Astrocyte of the spinal cord (primary cell): ENCODE results near the gene NDUFB10.

Experiments
- DNase-seq: peaks from one replicate; pipeline ENCODE4 v3.0.0; 2011; ENCODE audit warnings: low read depth, low spot score
- H3K4me3 ChIP-seq: 2 replicates; pipeline ENCODE4 v1.5.1; 2011; ENCODE audit warnings: low read depth, mild to moderate bottlenecking, low read length, moderate library complexity
- in situ Hi-C: cut with HindIII; loops from 2 replicates; pipeline ENCODE4 v1.10.0; 2017; ENCODE audit warnings: low sequenced_read_pairs
- TF ChIP-seq, protein P1 (sequence below): IDR thresholded peaks from 2 replicates; pipeline ENCODE4 v1.5.1; 2012; ENCODE audit warnings: low read depth, mild to moderate bottlenecking, low read length, inconsistent platforms

NDUFB10 gene

DNA sequence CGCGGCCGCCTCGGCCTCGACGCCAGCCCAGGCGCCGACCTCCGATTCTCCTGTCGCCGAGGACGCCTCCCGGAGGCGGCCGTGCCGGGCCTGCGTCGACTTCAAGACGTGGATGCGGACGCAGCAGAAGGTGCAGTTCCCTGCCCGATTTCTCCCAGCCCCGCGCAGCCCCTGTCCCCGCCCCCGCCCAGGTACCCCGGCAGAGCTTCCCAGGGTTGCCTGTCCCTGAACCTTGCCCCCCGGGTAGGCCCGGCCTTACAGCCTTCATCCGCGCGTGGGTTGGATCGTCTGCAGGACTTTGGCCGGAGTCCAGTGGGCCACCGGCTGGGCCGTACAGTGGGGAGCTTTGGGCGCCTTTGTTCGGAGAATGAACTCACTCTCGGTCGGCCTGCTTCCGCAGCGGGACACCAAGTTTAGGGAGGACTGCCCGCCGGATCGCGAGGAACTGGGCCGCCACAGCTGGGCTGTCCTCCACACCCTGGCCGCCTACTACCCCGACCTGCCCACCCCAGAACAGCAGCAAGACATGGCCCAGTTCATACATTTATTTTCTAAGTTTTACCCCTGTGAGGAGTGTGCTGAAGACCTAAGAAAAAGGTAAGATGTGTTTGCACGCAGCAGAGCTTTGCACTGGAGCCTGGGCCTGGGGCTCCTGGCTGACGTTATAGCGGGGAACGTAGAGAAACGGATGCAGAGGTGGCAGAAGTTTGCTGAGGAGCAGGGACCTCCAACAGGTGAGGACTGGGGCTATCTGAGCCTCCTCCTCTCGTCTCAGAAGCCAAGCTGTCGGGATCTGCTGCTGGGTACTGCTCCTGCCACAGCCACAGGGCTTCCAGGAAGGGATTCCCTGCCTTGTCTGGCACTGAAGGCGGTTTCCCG is 25.2 kb downstream of the NDUFB10 start:
- H3K4me3 ChIP-seq, result peak overlapping the region; percentile 73
- TF ChIP-seq, protein P1, sequence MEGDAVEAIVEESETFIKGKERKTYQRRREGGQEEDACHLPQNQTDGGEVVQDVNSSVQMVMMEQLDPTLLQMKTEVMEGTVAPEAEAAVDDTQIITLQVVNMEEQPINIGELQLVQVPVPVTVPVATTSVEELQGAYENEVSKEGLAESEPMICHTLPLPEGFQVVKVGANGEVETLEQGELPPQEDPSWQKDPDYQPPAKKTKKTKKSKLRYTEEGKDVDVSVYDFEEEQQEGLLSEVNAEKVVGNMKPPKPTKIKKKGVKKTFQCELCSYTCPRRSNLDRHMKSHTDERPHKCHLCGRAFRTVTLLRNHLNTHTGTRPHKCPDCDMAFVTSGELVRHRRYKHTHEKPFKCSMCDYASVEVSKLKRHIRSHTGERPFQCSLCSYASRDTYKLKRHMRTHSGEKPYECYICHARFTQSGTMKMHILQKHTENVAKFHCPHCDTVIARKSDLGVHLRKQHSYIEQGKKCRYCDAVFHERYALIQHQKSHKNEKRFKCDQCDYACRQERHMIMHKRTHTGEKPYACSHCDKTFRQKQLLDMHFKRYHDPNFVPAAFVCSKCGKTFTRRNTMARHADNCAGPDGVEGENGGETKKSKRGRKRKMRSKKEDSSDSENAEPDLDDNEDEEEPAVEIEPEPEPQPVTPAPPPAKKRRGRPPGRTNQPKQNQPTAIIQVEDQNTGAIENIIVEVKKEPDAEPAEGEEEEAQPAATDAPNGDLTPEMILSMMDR, result no peak
- in situ Hi-C loops, result no loop called here

DNA sequence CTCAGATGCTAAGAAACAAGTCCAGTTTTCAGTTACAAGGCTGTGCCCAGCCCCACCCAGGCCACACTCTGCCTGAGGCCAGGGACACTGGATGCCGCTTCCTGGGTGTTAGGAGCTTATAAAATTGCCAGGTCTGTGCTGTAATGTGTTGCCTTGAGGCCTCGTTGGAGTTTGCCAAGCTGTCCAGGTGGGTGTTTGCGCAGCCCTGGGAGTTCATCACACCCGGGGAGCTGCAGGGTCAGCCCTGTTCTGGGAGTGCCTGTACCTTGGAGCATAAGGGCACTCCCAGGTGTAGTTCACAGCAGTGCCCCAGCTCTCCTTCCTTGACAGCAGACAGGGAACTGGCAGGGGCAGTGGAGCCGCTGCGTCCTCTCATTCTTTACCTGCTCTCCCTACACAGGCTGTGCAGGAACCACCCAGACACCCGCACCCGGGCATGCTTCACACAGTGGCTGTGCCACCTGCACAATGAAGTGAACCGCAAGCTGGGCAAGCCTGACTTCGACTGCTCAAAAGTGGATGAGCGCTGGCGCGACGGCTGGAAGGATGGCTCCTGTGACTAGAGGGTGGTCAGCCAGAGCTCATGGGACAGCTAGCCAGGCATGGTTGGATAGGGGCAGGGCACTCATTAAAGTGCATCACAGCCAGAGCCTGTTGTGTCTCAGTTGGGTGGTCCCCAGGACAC is 26.3 kb downstream of the NDUFB10 start:
- in situ Hi-C loops, result no loop called here
- DNase-seq, result no peak
- TF ChIP-seq, protein P1, result no peak
- peak overlapping the region; percentile 73 for H3K4me3 ChIP-seq

More for the DNA sequence above, 25.2 kb downstream of the NDUFB10 start:
- DNase-seq, result no peak

DNA sequence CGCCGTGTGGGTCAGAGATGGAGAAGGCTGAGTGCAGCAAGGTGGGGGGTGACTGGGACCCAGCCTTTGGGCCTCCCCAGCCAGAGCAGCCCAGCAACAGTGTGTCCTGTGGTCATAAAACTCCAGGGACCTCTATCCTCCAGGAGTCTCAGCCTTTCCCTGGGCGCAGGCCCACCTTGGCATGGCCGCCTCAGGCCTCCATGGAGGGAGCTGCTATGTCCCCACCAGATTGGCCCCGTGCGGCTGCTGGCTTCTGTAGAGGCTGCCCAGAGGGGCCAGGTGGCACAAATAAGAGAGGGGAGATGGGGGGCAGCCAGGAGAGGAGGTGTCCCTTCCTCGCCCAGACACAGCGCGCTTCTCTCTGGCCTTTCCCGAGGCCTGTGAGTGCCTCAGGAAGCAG is 27.9 kb downstream of the NDUFB10 start:
- no peak overlapping the region for H3K4me3 ChIP-seq
- no peak for DNase-seq
- TF ChIP-seq, protein P1, result no peak
- in situ Hi-C loops, result no loop called here

DNA sequence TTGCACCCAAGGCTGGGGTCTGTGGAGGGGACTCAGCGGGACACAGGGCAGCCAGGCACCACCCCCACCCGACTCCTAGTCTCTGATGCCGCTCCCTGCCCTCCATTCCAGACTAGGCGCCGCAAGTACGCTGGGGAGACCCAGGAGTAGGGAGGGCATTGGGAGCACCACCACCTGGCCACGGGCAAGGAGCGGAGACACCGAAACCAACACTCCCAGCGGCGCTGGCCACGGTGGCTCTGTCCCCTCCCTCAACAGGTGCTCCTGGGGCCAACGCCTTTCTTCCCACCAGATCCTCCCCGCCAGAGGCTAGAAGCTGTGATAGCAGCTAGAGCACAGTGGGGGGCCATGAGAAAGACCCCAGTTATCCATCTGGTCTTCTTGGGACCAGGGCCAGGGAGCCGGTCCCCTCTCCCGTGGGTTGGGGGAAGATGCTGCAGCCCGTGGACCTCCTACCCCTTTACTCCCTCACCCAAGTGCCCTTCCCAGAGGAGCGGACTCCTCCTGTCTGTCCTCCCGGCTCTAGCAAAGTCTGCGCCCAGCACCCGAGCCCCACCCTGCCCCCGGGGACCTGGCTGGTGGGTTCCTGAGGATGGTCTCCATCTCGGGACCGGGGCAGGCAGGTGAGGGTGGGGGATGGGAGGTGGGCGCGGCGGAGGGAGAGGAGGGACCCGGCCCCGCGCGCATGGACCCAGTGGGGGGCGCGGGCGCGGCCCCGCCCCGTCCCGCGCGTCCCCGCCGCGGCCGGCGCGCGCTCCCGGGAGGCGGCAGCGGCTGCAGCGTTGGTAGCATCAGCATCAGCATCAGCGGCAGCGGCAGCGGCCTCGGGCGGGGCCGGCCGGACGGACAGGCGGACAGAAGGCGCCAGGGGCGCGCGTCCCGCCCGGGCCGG is 30.1 kb downstream of the NDUFB10 start, which contains the start of gene SYNGR3:
Gene SYNGR3 (plus strand): TSS at position 762 of the 892 bp plus-strand sequence. CDS start 133 bp downstream, outside the sequence.
- TF ChIP-seq, protein P1, result no peak

DNA sequence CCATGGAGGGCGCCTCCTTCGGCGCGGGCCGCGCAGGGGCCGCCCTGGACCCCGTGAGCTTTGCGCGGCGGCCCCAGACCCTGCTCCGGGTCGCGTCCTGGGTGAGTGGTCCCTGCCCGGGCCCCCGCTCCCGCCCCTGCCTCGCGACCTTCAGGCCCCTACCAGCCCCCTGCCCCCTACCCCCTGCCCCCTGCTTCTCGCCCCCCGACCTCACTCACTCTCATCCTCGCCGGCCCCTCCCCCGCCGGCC is 30.7 kb downstream of the NDUFB10 start:
- TF ChIP-seq, protein P1, result no peak
- in situ Hi-C loops, result no loop called here
- no peak overlapping the region for H3K4me3 ChIP-seq
- DNase-seq, result no peak

More for the DNA sequence above, 30.1 kb downstream of the NDUFB10 start, which contains the start of gene SYNGR3:
- in situ Hi-C loops, result no loop called here
- no peak within 1 kb of the TSS for H3K4me3 ChIP-seq
- DNase-seq, result no peak
